SIG-M5 (cell line): ENCODE results near the gene C1orf74.

Experiments
- DNase-seq: peaks from one replicate; lab custom pipeline; 2025; lab: John Stamatoyannopoulos, UW

C1orf74 gene

GRCh38 chr1:209770636-209771415 is 13.5 kb downstream of the C1orf74 start:
- no peak for DNase-seq

DNA sequence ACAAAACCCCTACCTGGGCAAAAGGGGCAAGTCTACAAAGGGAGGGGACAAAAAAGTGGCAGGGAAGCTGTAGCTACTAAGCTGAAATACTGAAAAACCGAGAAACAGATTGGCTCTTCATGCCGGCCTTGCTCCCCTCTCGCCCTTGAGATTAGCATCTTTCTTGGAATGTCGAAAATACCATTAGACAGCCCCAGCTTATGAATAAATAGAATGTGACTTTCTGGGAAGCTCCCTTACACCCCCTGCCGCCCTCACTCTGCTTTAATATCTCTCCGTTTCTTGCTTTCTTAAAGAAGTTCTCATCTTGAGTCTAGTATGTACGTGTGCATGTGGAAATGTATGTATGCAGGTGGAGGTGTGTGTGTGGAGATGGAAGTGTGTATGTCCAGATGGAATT is 14.4 kb downstream of the C1orf74 start:
- no peak for DNase-seq

- DNase-seq, result peak; percentile 65
These were observed 15.0 kb downstream of the C1orf74 start for GRCh38 chr1:209769171-209769904.

GRCh38 chr1:209768354-209768774 is 16.0 kb downstream of the C1orf74 start:
- peak; percentile 94 for DNase-seq

GRCh38 chr1:209767706-209768105 is 16.7 kb downstream of the C1orf74 start:
- DNase-seq, result no peak

GRCh38 chr1:209767096-209767495 is 17.3 kb downstream of the C1orf74 start:
- no peak for DNase-seq

DNA sequence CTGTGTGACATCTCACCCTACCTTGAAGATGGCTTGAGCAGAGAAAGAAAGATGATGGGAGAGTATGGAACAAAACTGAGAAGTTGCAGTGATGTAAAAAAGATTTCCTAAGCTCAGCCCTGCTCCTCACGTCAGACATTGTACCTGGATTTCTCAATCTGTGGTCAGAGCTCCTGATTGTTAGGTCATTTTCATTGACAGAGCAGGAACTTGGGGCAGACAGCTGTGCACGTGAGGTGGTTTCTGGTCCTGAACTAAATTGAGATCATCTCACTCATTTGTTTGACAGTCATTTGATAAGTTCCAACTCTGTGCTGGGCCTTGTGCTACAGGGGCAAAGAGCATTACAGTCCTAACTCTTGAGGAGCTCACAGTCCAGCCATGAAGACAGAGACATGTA is 18.3 kb downstream of the C1orf74 start:
- no peak for DNase-seq

DNA sequence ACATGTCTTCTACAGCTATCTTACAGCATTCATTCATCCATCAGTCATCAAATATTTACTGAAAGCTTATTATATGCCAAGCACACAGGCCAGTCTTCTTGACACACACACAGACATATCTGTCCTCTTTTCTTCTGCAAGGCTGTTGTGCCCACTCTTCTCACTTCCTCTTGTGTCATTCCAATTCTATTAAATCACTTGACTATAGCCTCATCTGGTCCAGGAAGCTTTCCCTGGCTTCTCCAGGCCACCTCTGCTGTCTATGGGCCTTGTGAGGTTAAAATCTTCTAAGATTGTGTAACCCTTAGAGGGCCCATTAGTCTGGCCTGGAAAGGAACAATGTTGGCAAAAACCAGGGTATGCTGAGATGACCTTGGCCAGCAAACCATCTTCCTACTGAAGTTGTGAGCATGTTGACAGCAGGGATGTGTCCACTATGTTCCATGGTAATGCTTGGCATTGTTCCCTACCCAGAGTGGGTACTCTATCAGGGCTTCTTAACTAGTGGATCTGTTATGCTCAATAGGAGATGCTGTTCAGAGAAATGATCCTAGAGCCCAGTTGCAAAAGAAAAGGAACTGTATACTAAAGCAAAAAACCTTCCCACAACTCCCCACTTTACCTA is 23.2 kb downstream of the C1orf74 start:
- DNase-seq, result no peak

GRCh38 chr1:209759829-209760359 is 24.5 kb downstream of the C1orf74 start:
- DNase-seq, result no peak

- no peak for DNase-seq
These were observed 26.0 kb downstream of the C1orf74 start for GRCh38 chr1:209758400-209758799.

DNA sequence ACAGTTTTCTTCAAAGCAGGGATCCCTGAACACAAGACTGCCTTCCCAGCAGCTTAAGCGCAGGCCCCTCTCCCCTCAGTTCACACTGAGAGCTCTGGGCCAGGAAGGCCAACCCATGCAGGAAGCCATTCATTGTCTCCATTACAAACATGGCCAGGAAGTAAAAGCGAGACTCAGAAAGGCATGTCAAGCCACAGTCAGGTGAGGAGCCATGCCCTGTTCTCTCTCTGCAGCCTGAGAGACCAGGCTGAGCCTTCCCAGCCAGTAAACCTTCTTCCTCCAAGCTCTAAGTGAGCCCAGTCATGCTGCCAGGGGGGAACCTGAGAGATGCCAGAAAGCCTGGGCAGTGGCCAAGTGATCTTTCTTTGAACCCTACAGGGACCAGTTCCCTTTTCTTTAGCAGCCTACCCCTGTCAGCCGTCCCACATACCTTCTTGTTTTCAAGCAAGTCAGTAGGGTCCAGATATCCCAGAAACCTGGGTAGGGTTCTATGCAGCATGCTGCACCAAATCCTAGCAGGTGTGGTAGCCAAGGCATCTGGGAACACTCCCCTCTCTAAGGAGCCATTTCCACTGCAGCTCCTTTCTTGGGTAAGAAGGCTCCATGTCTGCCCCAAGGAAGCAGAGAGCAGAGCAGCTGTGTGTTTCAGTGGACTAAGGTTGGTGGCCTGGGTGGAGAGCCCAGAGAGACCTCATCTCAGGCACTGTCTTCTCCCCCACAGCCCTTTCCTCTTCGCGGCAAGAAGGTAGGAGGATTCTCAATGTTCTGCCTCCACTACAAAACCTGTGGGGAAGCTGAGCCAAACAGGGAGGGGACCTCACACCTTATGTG is 27.5 kb downstream of the C1orf74 start:
- DNase-seq, result no peak

DNA sequence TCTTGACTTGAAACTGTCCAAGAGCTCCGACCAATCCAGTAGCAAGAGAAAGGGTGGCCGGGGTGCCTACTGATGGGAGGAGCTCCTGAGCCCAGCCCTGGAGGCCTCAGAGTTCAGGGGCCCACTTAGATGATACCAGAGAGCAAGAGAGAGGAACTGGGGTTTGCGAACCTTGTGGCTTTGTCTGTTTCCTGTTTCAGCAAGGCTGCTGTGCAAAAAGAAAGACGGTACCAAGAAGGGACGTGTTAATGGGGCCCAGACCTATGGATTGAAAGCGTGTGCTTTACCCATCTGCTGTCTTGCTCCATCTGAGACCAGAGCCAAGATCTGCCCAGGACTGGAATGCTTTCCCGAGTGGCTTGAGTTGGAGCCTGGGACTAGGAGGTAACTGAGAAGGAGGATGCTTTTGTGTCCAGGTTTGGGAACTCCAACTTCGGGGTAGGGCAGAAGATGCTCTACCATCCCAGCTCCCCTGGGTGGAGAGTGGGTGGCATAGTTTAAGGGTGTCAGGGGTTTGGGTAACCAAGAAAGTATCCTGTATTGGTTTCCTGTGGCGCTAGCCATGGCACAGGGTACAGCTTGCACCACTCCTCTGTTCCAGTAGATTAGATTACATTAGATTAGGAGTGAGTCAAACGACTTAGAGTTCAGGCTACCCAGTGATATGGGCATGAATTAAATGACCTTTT is 28.3 kb downstream of the C1orf74 start, which contains the start of gene TRAF3IP3:
TSS of gene TRAF3IP3 (plus strand) at position 128 of the 689 bp plus-strand sequence. CDS start 3,987 bp downstream, outside the sequence.
- DNase-seq, result peak; percentile 88

DNA sequence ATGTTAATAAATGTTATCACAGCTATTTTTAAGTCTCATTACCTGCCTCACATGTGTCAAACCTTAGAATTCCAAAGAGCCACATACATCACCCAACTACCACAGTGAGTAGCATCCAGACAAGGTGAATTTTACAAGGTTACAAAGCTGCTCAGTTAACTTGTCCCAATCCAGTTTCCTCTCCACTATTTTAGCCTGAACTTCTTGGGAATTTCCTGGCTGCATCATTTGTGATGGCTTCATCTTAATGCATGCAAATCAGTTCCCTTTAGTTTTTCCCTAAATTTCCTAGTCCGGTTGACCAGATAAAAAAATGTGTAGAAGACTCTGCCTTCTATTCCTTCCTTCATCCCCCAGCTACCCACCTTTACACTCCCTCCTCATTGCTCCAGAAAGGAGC is 29.1 kb downstream of the C1orf74 start:
- no peak for DNase-seq

DNA sequence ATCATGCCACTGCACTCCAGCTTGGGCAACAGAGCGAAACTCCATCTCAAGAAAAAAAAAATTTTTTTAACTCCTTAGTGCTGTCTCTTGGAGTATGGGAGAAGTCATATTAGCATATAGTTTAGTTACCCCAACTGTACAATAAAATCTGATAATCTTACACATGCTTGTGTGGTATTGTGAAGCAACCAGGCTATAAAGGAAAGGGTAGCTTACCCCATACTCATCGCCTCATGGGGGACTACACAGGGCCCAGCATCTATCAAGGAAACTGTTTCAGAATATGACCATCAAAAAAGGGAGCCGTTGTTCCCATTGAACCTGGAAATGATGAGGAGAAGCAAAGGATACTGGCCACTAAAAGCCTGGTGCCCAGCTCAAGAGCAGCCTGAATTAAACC is 31.5 kb downstream of the C1orf74 start:
- no peak for DNase-seq

DNA sequence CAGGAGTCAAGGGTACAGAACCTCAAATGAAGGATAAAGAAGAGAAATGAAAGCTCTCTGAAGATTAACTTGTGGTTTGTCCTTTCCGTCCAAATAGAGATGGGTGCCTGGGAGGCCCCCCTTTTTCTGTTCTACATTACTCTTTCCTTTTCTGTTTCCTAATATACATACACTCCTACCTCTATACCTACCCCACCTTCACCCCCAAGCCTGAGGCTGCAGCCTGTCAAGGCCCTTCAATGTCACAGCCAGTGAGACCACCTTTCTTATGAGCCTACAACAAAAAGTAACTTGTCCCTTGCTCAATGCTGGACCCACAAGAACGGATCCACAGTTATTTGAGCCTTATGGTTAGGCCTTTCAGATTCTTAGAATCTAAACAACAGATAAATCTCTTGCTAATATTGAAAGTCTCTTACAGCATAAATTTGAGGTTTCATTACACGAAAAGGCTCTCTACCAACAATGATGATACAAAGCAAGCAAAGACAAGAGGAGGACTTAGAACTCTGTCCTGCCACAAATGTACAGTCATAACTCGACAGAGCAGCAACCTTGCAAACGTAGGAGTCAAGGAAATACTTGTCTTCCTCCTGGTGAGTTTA is 32.6 kb downstream of the C1orf74 start:
- DNase-seq, result no peak

- no peak for DNase-seq
These were observed 34.6 kb downstream of the C1orf74 start for GRCh38 chr1:209749670-209750323.

DNA sequence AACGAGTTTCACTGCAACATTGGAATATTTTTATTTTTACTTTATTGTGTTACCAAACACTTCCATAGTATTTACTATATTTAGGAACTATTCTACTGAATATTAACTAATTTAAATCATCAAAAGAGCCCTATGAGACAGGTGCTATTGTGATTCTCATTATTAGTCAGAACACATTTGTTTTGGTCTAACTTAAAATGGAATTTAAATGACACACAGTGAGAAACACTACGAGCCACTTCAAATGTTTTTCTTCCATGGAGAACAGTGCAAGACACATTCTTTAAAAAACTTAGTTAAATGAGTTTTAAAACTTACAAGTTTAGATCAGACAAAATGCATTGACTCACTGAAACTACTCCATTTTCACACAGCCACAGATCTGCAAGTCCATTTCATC is 35.2 kb downstream of the C1orf74 start:
- no peak for DNase-seq

DNA sequence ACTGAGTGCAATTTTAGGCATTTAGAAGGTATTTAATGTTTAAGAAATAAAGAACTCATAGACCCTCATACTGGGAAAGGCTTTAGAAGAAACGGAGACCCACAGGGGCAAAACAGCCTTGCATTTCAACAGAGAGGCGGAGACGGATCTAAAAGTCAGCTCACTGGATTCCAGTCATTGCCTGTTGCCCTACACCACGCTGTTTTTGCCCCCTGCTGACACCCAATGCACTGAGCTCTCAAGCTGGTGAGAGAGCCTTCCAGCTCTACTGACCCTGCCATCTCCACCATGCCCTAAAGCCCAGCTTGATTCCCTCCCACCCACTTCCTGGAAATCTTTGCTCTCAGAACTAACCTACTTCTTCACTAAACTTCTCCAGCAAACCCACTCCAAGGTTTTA is 35.7 kb downstream of the C1orf74 start:
- DNase-seq, result no peak

- DNase-seq, result peak; percentile 48
These were observed 36.6 kb downstream of the C1orf74 start for GRCh38 chr1:209747580-209748262.
